Tibial nerve (tissue), 4 donors: Measurements from ENCODE around the gene NRL.

Experiments
- EP300 ChIP-seq, 2 donors: sonication (generic); formaldehyde crosslinking; IDR thresholded peaks; one replicate each; pipeline ENCODE4 v1.6.1; 2017; ENCODE audit warnings: antibody characterized with exemption in 2 of 2, mild to moderate bottlenecking in 1 of 2
- POLR2A ChIP-seq, 2 donors: fragments of 450-650 bp; IDR thresholded peaks; one replicate each; pipeline ENCODE4 v1.6.1; 2017; ENCODE audit warnings: antibody characterized with exemption in 2 of 2, mild to moderate bottlenecking in 2 of 2, moderate library complexity in 2 of 2
- TF ChIP-seq, protein P1 (sequence below), 5 experiments: fragments of 200-600 bp in 3 of 5; fragments of 450-650 bp in 2 of 5; sonication (generic) in 3 of 5; IDR thresholded peaks; one replicate each; pipeline ENCODE4 v1.5.1; 2016 to 2019; ENCODE audit warnings: antibody characterized with exemption in 5 of 5, mild to moderate bottlenecking in 3 of 5, moderate library complexity in 2 of 5

GRCh38 chr14:24141097-24141880, 26.5 kb upstream of the NRL start, which contains the start of gene EMC9:
- TF ChIP-seq, protein P1, sequence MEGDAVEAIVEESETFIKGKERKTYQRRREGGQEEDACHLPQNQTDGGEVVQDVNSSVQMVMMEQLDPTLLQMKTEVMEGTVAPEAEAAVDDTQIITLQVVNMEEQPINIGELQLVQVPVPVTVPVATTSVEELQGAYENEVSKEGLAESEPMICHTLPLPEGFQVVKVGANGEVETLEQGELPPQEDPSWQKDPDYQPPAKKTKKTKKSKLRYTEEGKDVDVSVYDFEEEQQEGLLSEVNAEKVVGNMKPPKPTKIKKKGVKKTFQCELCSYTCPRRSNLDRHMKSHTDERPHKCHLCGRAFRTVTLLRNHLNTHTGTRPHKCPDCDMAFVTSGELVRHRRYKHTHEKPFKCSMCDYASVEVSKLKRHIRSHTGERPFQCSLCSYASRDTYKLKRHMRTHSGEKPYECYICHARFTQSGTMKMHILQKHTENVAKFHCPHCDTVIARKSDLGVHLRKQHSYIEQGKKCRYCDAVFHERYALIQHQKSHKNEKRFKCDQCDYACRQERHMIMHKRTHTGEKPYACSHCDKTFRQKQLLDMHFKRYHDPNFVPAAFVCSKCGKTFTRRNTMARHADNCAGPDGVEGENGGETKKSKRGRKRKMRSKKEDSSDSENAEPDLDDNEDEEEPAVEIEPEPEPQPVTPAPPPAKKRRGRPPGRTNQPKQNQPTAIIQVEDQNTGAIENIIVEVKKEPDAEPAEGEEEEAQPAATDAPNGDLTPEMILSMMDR (IDR thresholded peaks at IDR 0.05): peak; percentile 37 to 91 (median 72)
- TF ChIP-seq EP300 (IDR thresholded peaks at IDR 0.05) (peak; percentile 91 to 92), POLR2A (IDR thresholded peaks at IDR 0.05) (peak; percentile 78 to 87)
